ENCODE data around the gene DCC.

GRCh38 chr18:53553030-53553429 lies 1213.0 kb downstream of the DCC start:
- TF ChIP-seq CTCF (IDR thresholded peaks at IDR 0.05) (no peak), POLR2A (IDR thresholded peaks at IDR 0.05) (no peak)
